ENCODE measurements around the gene ECEL1.
A peak's percentile ranks its signal among the peaks of the same experiment; 100 is the strongest.

Gene ECEL1

DNA sequence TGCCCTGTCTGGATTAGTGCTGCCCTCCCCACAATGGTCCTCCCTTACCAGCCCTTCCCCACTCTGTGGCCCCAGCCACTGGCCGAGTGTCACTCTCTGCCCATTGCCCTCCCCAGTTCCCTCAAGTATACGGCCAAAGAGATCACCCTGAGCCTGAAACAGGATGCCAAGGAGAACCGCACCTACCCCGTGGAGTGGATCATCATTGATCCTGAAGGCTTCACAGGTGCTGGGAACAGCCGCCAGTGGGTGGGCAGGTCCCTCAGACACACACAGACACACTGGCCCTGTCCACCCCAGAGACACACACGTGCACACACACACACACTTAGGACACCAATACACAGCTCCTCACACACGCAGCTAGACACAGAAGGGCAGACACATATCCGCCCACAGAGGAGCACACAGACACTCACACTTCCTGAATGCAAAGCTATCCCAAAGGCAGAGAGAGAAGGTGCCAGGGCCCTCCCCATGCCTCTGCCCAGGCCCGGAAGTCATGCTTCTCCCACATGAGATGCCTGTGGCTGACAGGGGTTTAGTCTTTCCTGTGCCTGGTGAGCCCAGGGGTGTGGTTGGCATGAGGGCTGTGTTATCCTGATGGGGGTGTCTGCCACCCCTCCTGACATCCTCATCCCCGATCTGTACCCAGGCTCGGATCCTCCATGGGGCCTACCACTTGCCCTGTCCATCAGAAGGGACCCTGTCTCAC is 41.3 kb upstream of the ECEL1 start:
- Histone ChIP-seq H3K4me1 (ENCODE audit: control insufficient read depth, insufficient read depth, low read length) (no peaks in the 10 kb centered on the region), H3K36me3 (ENCODE audit: control insufficient read depth, insufficient read depth, low read length) (no peaks in the 10 kb centered on the region), H3K27me3 (ENCODE audit: control insufficient read depth, insufficient read depth, low read length) (peaks cover 5% of the 10 kb centered on the region), H3K9ac (ENCODE audit: low read depth, low read length) (no peak overlapping the region), H3K9me3 (ENCODE audit: control insufficient read depth, insufficient read depth, low read length) (no peaks in the 10 kb centered on the region), H3K4me3 (ENCODE audit: low read depth, low read length) (no peak overlapping the region)

DNA sequence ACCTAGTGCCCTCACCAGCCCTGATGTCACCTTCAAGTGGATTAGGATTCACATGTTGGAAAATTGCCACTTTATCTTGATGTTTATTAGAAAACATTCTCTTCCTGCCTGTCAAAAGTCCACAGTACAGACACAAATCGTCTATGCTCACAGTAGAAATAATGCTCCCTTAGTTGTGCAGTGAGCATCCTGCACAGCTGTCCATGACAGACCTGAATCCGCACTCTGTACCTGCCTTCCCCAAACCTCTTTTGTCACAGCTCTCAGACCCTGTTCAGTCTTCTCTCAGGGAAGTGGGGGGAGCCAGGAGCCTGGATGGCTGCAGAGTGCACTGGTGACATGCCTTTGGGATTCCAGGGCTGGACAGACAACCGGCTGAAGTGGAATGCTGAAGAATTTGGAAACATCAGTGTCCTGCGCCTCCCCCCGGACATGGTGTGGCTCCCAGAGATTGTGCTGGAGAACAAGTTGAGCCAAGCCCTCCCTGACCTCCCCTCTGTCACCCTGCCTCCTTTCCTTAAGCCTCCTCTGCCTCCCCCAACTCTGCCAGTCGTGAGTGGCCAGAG is 40.4 kb upstream of the ECEL1 start:
- Histone ChIP-seq H3K4me1 (ENCODE audit: control insufficient read depth, insufficient read depth, low read length) (no peaks in the 10 kb centered on the region), H3K36me3 (ENCODE audit: control insufficient read depth, insufficient read depth, low read length) (no peaks in the 10 kb centered on the region), H3K9me3 (ENCODE audit: control insufficient read depth, insufficient read depth, low read length) (no peaks in the 10 kb centered on the region), H3K9ac (ENCODE audit: low read depth, low read length) (no peak overlapping the region), H3K4me3 (ENCODE audit: low read depth, low read length) (no peak overlapping the region), H3K27me3 (ENCODE audit: control insufficient read depth, insufficient read depth, low read length) (peaks cover 15% of the 10 kb centered on the region)

DNA sequence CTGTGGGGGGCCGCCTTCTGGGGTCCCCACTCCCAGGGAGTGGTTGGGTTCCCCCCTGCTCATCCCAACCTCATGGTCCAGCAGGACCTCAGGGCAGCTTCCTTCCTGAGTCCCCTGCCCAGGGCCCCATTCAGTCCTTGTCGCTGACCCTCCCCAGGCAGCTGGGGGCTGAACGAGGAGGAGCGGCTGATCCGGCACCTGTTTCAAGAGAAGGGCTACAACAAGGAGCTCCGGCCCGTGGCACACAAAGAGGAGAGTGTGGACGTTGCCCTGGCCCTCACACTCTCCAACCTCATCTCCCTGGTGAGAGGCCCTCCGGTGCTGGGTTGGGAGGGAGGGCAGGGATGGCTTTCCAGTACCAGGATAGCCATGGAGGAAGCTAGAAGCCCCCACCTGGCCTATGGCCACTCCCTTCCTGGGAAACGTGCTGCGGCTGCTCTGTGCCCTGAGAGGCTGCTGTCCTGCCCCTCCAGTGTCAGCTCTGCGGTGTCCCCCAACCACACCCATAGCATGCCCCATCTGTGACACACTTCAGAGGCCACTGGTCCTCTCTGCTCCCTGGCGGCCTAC is 38.8 kb upstream of the ECEL1 start:
- H3K4me3 ChIP-seq (ENCODE audit: low read depth, low read length) = no peak overlapping the region
- peaks cover 22% of the 10 kb centered on the region for H3K27me3 ChIP-seq (ENCODE audit: control insufficient read depth, insufficient read depth, low read length)
- H3K9ac ChIP-seq (ENCODE audit: low read depth, low read length) = no peak overlapping the region
- no peaks in the 10 kb centered on the region for H3K36me3 ChIP-seq (ENCODE audit: control insufficient read depth, insufficient read depth, low read length)
- no peaks in the 10 kb centered on the region for H3K4me1 ChIP-seq (ENCODE audit: control insufficient read depth, insufficient read depth, low read length)
- H3K9me3 ChIP-seq (ENCODE audit: control insufficient read depth, insufficient read depth, low read length) = no peaks in the 10 kb centered on the region

GRCh38 chr2:232525791-232526371 is 38.2 kb upstream of the ECEL1 start, which contains the start of gene CHRND:
TSS of gene CHRND (plus strand) at chr2:232526160. CDS start at chr2:232526216, 56 bp downstream.
- Histone ChIP-seq H3K4me1 (ENCODE audit: control insufficient read depth, insufficient read depth, low read length) (no peaks in the 10 kb centered on the region), H3K9me3 (ENCODE audit: control insufficient read depth, insufficient read depth, low read length) (no peaks in the 10 kb centered on the region), H3K27me3 (ENCODE audit: control insufficient read depth, insufficient read depth, low read length) (peaks cover 26% of the 10 kb centered on the region), H3K9ac (ENCODE audit: low read depth, low read length) (no peak within 1 kb of the TSS), H3K36me3 (ENCODE audit: control insufficient read depth, insufficient read depth, low read length) (no peaks in the 10 kb centered on the region), H3K4me3 (ENCODE audit: low read depth, low read length) (no peak within 1 kb of the TSS)

DNA sequence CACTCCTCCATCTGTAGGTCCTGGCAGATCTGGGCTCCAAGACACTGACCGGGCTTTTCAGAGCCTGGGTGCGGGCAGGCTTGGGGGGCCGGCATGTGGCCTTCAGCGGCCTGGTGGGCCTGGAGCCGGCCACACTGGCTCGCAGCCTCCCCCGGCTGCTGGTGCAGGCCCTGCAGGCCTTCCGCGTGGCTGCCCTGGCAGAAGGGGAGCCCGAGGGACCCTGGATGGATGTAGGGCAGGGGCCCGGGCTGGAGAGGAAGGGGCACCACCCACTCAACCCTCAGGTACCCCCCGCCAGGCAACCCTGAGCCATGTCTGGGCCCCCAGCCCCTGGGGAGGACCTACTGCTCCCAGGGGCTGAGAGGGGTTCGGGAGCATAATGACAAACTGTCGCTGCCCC is 37.6 kb upstream of the ECEL1 start:
- no peak overlapping the region for H3K9ac ChIP-seq (ENCODE audit: low read depth, low read length)
- no peaks in the 10 kb centered on the region for H3K36me3 ChIP-seq (ENCODE audit: control insufficient read depth, insufficient read depth, low read length)
- H3K9me3 ChIP-seq (ENCODE audit: control insufficient read depth, insufficient read depth, low read length) = no peaks in the 10 kb centered on the region
- no peaks in the 10 kb centered on the region for H3K4me1 ChIP-seq (ENCODE audit: control insufficient read depth, insufficient read depth, low read length)
- H3K4me3 ChIP-seq (ENCODE audit: low read depth, low read length) = no peak overlapping the region
- H3K27me3 ChIP-seq (ENCODE audit: control insufficient read depth, insufficient read depth, low read length) = peaks cover 29% of the 10 kb centered on the region

- H3K4me3 ChIP-seq (ENCODE audit: low read depth, low read length) = no peak overlapping the region
- H3K9ac ChIP-seq (ENCODE audit: low read depth, low read length) = no peak overlapping the region
- no peaks in the 10 kb centered on the region for H3K4me1 ChIP-seq (ENCODE audit: control insufficient read depth, insufficient read depth, low read length)
- H3K27me3 ChIP-seq (ENCODE audit: control insufficient read depth, insufficient read depth, low read length) = peaks cover 29% of the 10 kb centered on the region
- no peaks in the 10 kb centered on the region for H3K9me3 ChIP-seq (ENCODE audit: control insufficient read depth, insufficient read depth, low read length)
- H3K36me3 ChIP-seq (ENCODE audit: control insufficient read depth, insufficient read depth, low read length) = no peaks in the 10 kb centered on the region
Measured at GRCh38 chr2:232524771-232525170, 37.1 kb upstream of the ECEL1 start.

DNA sequence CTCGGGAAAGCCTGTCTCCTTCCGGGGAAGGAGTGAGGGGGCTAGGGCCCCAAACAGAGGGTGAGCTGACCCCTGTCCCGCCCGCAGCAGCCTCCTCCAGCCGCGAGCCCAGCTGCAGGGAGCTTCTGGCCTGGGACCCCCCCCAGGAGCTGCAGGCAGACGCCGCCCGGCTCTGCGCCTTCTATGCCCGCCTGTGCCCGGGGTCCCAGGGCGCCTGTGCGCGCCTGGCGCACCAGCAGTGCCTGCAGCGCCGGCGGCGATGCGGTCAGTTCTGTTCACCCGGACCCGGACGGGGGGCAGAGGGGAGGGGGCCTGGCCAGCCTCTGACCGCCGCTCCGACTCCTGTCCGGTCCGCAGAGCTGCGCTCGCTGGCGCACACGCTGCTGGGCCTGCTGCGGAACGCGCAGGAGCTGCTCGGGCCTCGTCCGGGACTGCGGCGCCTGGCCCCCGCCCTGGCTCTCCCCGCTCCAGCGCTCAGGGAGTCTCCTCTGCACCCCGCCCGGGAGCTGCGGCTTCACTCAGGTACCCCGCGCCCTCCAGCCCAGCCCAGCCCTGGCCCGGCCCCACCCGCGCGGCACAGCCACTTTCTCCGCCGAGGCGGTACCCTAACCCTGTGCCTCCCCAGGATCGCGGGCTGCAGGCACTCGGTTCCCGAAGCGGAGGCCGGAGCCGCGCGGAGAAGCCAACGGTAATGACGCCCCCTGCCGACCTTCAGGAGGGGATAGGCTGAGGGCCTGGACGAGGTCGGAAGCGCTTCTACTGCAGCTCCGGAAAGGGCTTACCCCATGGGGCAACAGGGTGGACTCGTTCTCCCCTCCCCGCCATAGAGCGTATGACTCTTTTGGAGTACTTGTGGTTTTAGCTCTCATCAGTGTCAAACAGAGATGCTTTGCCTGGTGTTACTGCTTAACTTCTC is 36.3 kb upstream of the ECEL1 start:
- Histone ChIP-seq H3K36me3 (ENCODE audit: control insufficient read depth, insufficient read depth, low read length) (no peaks in the 10 kb centered on the region), H3K9ac (ENCODE audit: low read depth, low read length) (no peak overlapping the region), H3K4me1 (ENCODE audit: control insufficient read depth, insufficient read depth, low read length) (no peaks in the 10 kb centered on the region), H3K27me3 (ENCODE audit: control insufficient read depth, insufficient read depth, low read length) (peaks cover 34% of the 10 kb centered on the region), H3K4me3 (ENCODE audit: low read depth, low read length) (peak overlapping the region; percentile 20), H3K9me3 (ENCODE audit: control insufficient read depth, insufficient read depth, low read length) (no peaks in the 10 kb centered on the region)

DNA sequence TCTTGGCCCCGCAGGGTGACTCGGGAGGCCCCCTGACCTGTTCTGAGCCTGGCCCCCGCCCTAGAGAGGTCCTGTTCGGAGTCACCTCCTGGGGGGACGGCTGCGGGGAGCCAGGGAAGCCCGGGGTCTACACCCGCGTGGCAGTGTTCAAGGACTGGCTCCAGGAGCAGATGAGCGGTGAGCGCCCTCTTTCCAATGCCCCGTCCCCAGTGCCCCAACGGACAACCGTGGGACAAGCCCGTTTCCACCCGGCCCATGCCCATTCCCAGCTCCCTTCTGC is 35.7 kb upstream of the ECEL1 start:
- peak overlapping the region; percentile 20 for H3K4me3 ChIP-seq (ENCODE audit: low read depth, low read length)
- peaks cover 37% of the 10 kb centered on the region for H3K27me3 ChIP-seq (ENCODE audit: control insufficient read depth, insufficient read depth, low read length)
- H3K9me3 ChIP-seq (ENCODE audit: control insufficient read depth, insufficient read depth, low read length) = no peaks in the 10 kb centered on the region
- H3K9ac ChIP-seq (ENCODE audit: low read depth, low read length) = no peak overlapping the region
- H3K36me3 ChIP-seq (ENCODE audit: control insufficient read depth, insufficient read depth, low read length) = no peaks in the 10 kb centered on the region
- no peaks in the 10 kb centered on the region for H3K4me1 ChIP-seq (ENCODE audit: control insufficient read depth, insufficient read depth, low read length)

- H3K9me3 ChIP-seq (ENCODE audit: control insufficient read depth, insufficient read depth, low read length) = no peaks in the 10 kb centered on the region
- H3K9ac ChIP-seq (ENCODE audit: low read depth, low read length) = no peak overlapping the region
- H3K36me3 ChIP-seq (ENCODE audit: control insufficient read depth, insufficient read depth, low read length) = no peaks in the 10 kb centered on the region
- H3K4me3 ChIP-seq (ENCODE audit: low read depth, low read length) = peak overlapping the region; percentile 20
- H3K4me1 ChIP-seq (ENCODE audit: control insufficient read depth, insufficient read depth, low read length) = no peaks in the 10 kb centered on the region
- peaks cover 37% of the 10 kb centered on the region for H3K27me3 ChIP-seq (ENCODE audit: control insufficient read depth, insufficient read depth, low read length)
Measured at GRCh38 chr2:232522623-232523401, 35.2 kb upstream of the ECEL1 start.

DNA sequence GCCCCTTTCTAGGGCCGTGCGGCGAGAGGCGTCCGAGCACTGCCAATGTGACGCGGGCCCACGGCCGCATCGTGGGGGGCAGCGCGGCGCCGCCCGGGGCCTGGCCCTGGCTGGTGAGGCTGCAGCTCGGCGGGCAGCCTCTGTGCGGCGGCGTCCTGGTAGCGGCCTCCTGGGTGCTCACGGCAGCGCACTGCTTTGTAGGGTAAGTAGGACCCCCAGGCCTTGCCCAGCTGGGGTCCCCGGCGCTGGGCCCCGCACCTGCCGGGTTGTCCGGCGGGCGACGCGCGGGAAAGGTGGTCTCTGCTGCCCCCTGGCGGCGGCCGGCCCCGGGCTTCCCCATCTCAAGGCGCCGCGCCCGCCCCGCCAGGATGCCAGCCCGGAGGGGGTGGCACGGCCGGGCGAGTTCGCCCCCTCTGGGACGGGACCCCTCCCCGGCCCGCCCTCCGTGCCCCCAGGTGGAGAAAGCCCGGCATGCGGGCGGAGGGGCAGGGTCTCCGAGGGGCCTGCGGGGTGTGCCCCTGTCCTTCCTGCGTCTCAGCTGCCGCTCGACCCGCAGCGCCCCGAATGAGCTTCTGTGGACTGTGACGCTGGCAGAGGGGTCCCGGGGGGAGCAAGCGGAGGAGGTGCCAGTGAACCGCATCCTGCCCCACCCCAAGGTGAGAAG is 34.5 kb upstream of the ECEL1 start:
- Histone ChIP-seq H3K4me1 (ENCODE audit: control insufficient read depth, insufficient read depth, low read length) (no peaks in the 10 kb centered on the region), H3K9me3 (ENCODE audit: control insufficient read depth, insufficient read depth, low read length) (no peaks in the 10 kb centered on the region), H3K36me3 (ENCODE audit: control insufficient read depth, insufficient read depth, low read length) (no peaks in the 10 kb centered on the region), H3K4me3 (ENCODE audit: low read depth, low read length) (no peak overlapping the region), H3K27me3 (ENCODE audit: control insufficient read depth, insufficient read depth, low read length) (peaks cover 37% of the 10 kb centered on the region), H3K9ac (ENCODE audit: low read depth, low read length) (no peak overlapping the region)

Data from iPS-15b (cell line).